AG08395 (cell line): ENCODE results near the gene SCUBE3.
A peak's percentile ranks its signal among the peaks of the same experiment; 100 is the strongest.

Experiments
- DNase-seq: peaks from one replicate; pipeline ENCODE4 v3.0.0; 2012; ENCODE audit warnings: mixed read lengths, low spot score

Gene SCUBE3

DNA sequence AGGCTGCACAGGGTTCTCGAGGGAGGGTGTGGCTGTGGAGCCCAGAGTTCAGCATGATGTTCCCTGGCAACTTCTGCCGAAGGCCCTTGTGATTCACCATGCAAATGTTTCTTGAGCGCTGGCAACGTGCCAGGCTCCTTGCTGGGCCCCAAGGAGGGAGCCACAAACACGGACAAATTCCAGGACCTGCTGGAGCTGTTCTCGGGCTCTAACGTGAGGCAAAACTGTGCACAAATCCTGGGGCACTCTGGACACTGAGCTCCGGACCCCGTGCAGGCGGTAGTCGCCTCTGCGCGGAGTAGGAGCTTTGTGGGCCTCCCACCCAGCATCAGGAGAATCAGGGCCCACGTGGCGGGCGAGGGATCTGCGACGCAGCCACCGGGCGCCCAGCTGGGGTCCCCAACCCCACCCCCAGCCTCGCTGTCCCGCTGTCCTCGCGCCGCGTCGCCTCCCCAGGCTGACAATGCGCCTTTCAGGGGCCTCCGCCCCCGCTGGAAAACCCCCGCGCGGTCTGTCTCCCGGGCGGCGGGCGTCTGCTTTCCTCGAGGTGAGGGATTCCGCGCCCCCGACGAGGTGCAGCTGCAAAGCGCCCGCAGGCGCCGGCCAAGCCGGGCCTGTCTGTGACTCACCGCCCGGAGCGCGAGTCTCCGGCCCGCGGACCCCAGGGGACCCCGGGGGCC is 31.7 kb upstream of the SCUBE3 start:
- DNase-seq: peak; percentile 77

DNA sequence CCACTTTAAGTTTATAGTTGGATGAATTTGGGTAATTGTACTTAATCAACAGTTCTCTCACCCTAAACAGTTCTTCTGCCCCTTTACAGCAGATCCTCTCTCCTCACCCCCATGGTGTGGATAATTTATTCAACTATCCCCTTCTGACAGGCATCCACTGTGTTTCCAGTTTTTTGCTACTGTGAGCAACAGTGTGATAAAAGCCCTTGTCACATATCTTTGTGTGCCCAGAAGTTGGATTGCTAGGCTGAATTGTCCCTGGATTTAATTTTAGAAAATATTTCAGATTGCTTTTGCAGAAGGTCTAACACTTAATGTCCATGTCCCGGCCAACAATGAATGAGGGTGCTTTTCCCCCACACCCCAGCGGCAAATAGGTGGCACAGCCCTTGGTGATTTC is 30.5 kb upstream of the SCUBE3 start:
- no peak for DNase-seq

DNA sequence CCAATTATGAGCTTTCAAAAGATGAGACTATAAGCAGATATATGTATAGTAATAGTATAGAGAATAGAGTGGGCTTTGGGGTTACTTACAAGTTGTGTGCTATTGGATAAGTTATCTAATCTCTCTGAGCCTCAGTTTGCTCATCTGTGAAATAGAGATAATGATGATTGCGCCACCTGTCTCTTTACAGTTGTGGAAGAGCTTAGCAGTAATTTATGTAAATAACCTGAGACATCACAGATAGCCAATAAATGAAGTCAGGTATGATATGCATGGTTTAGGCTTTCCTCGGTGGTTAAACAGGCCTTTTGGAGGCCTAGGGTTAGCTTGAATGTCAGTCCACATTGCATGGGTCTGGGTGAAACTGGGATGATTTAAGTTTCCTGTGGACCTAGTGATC is 29.8 kb upstream of the SCUBE3 start:
- no peak for DNase-seq

GRCh38 chr6:35184580-35185301 is 29.0 kb upstream of the SCUBE3 start:
- DNase-seq: no peak

DNA sequence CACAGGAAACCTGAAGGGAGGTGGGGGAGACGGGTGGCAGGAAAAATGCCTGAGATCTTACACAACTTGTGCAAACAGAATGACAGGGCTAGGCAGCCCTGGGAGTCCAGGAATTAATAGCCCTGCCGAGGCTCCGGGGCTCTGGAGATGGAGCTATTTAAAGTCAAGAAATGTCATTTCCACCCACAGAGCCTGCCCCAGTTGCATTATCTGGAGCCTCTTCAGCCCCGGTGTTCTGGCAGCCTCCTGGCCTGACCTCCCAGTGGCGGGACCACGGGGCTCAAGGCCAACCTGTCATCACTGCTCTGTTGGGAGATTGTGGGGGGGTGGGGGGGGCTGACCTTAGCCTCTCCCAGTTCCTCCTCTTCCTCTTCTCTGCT is 28.5 kb upstream of the SCUBE3 start:
- peak; percentile 48 for DNase-seq

DNA sequence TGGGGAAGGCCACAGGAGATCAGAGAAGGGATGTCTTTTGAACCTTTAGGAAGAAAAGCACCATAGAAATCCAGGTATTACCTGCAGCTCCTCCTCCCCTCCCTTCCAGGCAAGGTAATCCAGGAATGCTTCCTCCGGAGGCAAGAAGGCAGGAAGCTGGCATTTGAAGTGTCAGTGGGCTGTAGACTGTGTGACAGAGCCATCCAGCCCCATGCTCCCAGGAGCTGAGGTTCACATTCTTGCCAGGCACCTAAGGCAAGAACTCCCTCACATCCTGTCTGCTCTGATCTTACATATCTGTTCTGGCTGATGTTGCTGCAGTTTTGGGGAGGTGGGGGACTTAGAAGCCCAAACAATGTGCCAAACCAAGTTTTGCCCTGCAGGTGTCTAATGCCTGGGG is 27.8 kb upstream of the SCUBE3 start:
- no peak for DNase-seq

DNA sequence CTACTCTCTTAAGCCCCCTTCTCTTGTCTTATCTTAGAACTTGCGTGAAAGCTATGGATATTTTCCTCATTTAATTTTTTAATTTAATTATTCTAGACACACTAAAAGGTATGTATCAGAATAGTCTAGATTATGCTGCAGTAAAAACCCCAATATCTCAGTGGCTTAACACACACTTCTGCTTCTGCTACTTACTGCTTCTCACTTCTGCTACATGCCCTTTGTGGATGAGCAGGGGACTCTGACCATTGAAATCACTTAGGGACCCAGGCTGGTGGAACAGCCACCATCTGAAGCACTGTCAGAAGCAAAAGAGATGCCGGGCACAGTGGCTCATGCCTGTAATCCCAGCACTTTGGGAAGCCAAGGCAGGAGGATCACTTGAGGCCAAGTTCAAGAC is 27.2 kb upstream of the SCUBE3 start:
- no peak for DNase-seq

- DNase-seq: no peak
These were observed 24.9 kb upstream of the SCUBE3 start for GRCh38 chr6:35188886-35189285.

GRCh38 chr6:35190306-35190705 is 23.4 kb upstream of the SCUBE3 start:
- no peak for DNase-seq

- DNase-seq: no peak
These were observed 21.9 kb upstream of the SCUBE3 start for GRCh38 chr6:35191889-35192288.

DNA sequence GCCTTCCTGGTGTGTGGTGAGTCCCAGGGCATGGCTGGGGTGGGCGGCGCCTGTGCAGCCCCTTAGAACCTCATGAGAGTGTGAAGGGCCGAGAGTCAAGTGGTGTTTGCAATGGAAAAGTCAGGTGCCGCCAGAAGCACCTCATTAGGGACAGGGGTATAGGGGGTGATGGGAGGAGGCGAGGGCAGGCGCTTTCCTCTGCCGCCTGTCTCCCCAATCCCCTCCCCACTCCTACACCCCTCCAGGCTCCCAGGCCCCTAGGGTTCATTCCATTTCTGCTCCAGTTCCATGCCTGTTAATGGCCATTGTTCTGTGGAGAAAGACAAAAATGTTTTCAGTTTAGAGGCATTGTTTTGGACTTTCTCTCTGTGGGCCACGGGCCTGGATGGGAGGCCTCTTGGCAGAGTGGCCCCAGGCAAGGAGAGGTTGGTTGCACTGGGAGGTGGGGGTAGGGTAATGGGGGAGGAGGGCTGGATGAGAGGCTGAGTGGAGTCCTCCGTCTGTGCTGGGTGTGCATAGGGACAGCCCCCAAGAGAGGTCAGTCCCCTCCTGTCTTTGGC is 21.4 kb upstream of the SCUBE3 start:
- DNase-seq: no peak

GRCh38 chr6:35194390-35194789 is 19.4 kb upstream of the SCUBE3 start:
- no peak for DNase-seq

- DNase-seq: no peak
These were observed 18.5 kb upstream of the SCUBE3 start for GRCh38 chr6:35195120-35195780.

GRCh38 chr6:35197196-35197595 is 16.6 kb upstream of the SCUBE3 start:
- no peak for DNase-seq

- no peak for DNase-seq
These were observed 13.9 kb upstream of the SCUBE3 start for GRCh38 chr6:35199866-35200265.

- no peak for DNase-seq
These were observed 11.7 kb upstream of the SCUBE3 start for GRCh38 chr6:35202066-35202546.

DNA sequence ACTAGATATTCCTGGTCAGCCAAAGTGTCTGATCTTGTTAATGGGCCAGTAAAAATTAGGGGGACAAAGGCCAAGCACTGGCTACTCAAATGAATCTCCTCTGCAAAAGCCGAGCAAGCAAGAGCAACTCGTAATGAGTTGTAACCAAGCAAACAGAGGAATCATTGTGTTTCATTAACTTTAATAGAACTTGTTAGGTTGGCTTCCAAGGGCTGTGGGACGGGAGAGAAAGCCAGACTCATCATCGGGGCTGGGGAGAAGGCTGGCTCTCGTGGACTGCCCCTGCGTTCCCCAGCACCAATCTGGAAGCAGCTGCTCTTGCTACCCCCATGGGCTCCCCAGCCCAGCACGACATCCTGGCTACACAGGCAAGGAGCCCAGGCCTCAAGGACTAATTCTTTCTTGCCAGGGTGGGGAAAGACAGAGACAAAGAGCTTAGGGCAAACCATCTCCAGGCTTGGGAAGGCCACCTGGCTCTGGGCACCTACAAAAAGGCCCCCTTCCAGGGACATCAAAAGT is 10.5 kb upstream of the SCUBE3 start:
- no peak for DNase-seq

- no peak for DNase-seq
These were observed 10.1 kb upstream of the SCUBE3 start for GRCh38 chr6:35203680-35204079.

- DNase-seq: peak; percentile 53
These were observed 7.4 kb upstream of the SCUBE3 start for GRCh38 chr6:35206346-35206745.

DNA sequence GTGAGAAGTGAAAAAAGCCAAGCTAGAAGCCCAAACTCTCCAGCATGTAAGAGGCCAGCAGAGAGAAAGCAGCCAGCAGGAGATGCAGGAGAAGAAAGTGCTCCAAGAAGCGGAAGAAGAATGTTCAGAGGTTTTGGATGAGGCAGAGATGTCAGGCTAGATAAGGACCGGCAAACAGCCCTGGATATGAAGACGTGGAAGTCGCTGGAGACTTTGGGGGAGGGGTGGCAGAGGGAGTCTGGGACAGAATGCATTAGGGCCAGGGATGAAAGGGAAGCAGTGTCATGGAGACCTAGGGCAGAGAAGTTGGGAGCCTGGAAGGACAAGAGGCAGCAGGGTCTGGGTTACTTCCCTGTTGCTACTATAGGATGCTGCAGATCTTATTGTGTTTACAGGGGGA is 5.3 kb upstream of the SCUBE3 start:
- DNase-seq: no peak

DNA sequence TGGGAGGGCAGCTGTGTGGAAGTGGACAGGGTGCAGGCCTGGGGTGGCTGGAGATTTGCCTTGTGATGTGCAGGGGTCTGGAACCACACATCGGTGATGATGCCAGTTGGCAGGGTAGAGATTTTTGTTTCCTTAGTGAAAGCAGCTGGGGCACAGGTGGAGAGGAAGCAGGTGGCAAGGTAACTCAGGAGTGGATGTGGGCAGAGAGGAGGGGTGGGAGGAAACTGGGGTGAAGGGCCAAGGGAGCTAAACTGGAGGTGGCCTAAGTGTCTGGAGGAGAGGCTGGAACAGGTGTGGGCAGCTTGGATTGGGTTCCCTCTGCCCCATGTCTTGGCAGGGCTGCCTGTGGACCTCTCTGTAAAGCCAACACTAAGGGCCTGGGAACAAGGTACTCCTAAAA is 4.7 kb upstream of the SCUBE3 start:
- no peak for DNase-seq

DNA sequence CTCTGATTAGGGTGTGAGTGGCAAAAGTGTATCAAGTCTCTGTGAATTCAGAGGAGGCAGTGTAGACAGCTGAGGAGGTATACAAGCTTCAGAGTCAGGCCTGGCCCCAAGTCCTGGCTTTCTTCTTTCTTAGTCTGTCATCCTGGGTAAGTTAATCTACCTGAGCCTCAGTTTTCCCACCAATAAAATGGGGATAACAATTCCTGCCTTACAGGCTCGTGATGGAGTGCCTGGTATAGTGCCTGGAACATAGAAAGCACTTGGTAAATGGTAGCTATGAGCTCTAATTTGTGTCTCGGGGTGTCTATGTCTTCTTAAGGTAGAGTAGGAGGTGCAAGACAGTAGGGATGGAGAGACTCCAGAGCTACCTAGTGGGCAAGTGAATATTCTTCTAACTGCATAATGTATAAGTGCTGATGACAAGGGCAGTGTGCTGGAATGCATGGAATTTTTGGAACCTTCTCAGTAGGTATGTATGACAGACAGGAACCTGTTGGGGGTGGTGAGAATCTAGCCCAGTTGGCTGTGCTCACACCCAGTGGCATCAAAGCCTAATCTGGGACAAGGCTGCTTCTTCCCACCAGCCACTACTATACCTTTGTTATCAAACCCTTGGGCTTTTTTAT is 4.0 kb upstream of the SCUBE3 start:
- no peak for DNase-seq
